ENCODE results near the gene GIPC3.

The GIPC3 gene

GRCh38 chr19:3615524-3616135 lies 30.4 kb downstream of the GIPC3 start:
- no peak overlapping the region for H3K4me3 ChIP-seq (ENCODE audit: low read depth, low read length)
- TF ChIP-seq, protein P1, sequence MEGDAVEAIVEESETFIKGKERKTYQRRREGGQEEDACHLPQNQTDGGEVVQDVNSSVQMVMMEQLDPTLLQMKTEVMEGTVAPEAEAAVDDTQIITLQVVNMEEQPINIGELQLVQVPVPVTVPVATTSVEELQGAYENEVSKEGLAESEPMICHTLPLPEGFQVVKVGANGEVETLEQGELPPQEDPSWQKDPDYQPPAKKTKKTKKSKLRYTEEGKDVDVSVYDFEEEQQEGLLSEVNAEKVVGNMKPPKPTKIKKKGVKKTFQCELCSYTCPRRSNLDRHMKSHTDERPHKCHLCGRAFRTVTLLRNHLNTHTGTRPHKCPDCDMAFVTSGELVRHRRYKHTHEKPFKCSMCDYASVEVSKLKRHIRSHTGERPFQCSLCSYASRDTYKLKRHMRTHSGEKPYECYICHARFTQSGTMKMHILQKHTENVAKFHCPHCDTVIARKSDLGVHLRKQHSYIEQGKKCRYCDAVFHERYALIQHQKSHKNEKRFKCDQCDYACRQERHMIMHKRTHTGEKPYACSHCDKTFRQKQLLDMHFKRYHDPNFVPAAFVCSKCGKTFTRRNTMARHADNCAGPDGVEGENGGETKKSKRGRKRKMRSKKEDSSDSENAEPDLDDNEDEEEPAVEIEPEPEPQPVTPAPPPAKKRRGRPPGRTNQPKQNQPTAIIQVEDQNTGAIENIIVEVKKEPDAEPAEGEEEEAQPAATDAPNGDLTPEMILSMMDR (IDR thresholded peaks at IDR 0.05; ENCODE audit: control insufficient read depth, extremely low read depth, insufficient read depth) = no peak
- DNase-seq (ENCODE audit: low read depth) = no peak

DNA sequence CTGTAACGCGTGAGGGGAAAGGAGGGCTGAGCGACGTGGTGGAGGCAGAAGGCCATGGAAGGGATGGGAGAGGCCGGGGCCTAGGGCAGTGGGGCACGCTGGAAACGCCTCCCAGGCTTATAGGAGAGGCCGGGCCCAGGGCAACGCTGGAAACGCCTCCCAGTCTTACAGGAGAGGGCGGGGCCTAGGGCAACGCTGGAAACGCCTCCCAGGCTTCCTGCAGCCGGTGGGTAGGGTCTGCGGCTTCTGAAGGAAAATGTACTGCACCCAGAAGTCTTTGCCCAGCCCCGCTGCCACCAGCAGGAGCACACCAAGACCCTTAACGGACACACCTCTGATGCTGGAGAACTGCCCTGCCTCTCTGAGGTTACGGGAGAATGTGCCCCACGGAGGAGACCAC lies 32.2 kb downstream of the GIPC3 start:
- no peak overlapping the region for H3K4me3 ChIP-seq (ENCODE audit: low read depth, low read length)
- TF ChIP-seq, protein P1 (IDR thresholded peaks at IDR 0.05; ENCODE audit: control insufficient read depth, extremely low read depth, insufficient read depth) = no peak
- DNase-seq (ENCODE audit: low read depth) = no peak

DNA sequence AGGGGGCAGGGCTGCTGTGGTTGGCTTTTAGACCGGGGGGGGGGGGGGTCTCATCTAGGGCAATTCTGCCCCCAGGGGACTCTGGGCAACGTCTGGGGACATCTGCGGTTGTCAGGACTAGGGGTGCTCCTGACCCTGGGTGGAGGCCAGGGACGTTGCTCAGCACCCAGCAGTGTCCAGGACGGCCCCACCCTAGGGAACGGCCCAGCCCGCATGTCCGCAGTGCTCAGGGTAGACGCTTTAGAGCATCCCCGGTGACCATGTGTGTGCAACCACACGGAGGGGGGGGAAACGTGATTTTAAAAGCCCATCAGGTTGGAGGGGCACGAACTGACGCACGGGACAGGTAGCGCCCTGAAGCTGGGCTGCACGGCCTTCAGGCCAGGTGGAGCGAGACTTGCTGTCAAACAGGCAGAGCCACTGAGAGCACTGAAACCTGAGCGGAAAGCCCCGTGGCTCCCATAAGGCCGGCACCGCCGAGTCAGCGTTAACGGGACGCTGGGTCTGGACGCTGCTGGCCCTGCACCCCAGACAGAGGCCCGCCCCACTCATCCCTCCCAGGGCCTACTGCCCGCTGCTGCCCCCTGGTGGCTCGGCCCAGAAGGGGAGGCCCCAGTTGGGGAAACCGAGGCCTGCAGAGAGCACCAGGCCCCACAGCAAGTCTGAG lies 33.0 kb downstream of the GIPC3 start:
- no peak overlapping the region for H3K4me3 ChIP-seq (ENCODE audit: low read depth, low read length)
- TF ChIP-seq, protein P1 (IDR thresholded peaks at IDR 0.05; ENCODE audit: control insufficient read depth, extremely low read depth, insufficient read depth) = peak; percentile 84
- no peak for DNase-seq (ENCODE audit: low read depth)

- TF ChIP-seq, protein P1 (IDR thresholded peaks at IDR 0.05; ENCODE audit: control insufficient read depth, extremely low read depth, insufficient read depth) = no peak
- H3K4me3 ChIP-seq (ENCODE audit: low read depth, low read length) = no peak overlapping the region
- no peak for DNase-seq (ENCODE audit: low read depth)
Measured at GRCh38 chr19:3618811-3619630, 33.7 kb downstream of the GIPC3 start.

DNA sequence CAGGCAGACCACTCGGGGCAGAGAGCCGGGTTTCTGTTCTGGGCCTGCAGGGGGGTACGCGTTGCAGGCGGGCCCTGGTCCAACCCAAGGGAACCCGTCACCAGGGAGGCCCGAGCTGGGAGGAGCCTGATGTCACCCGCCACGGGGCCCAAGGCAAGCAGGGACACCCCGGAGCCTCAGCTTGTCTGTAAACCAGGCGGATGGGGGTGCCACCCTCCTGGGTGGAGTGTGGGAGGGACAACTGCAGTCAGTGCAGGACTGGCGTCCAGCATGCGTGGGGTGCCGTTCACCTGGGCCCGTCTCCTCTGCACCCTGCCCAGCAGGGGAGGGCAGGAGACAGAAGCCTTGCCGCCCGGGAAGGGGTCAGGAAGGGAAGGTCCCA lies 34.3 kb downstream of the GIPC3 start:
- TF ChIP-seq, protein P1 (IDR thresholded peaks at IDR 0.05; ENCODE audit: control insufficient read depth, extremely low read depth, insufficient read depth) = no peak
- DNase-seq (ENCODE audit: low read depth) = no peak

DNA sequence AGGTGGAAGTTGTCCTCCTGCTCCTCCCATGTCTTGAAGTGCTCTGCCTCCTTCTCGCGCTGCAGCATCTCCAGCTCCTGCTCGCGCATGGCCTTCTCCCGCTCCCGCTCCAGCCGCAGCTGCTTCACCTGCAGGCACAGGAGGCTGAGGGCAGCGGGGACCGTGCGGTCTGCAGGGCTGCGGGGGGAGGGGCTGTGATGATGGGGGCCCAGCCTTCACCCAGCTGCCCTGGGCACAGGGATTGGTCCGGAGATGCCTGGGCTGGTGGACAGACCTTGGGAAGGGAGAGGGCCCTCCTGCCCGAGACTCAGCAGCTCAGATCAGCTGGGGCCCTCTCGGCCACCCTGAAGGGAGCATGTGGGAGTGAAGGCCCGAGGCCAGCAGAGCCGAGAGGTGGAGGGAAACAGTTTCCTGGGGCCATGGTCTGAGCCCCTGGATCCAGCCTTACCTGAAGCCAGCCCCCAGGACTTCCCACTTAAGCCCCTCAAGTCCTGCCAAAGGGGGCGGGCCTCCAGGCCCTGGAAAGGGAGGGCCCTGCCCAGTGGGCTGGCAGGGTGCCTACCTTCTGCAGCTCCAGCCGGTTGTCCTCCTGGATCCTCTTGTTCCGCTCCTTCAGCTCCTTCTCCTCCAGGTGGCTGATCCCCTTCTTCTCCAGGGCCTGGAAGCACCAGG lies 35.0 kb downstream of the GIPC3 start:
- TF ChIP-seq, protein P1 (IDR thresholded peaks at IDR 0.05; ENCODE audit: control insufficient read depth, extremely low read depth, insufficient read depth) = no peak
- no peak overlapping the region for H3K4me3 ChIP-seq (ENCODE audit: low read depth, low read length)
- DNase-seq (ENCODE audit: low read depth) = no peak

More for the DNA sequence above, 34.3 kb downstream of the GIPC3 start:
- no peak overlapping the region for H3K4me3 ChIP-seq (ENCODE audit: low read depth, low read length)
